ENCODE data around the gene EPHB1. TPM values are rescaled to one million over a fixed set of nuclear protein-coding genes. Genes with fewer than 3 reads are reported as not detected.

EPHB1 gene
- total RNA-seq, 1 experiment from 2014 or later, result 0.86 TPM

GRCh38 chr3:134809427-134810051, 14.5 kb downstream of the EPHB1 start:
- Histone ChIP-seq H3K9me3 (ENCODE audit: control insufficient read depth in 1 of 2, insufficient read depth in 1 of 2, low read depth in 1 of 2, low read length in 2 of 2) (no peaks in the 10 kb centered on the region), H3K27ac (ENCODE audit: low read depth, low read length) (no peak overlapping the region), H3K79me2 (ENCODE audit: insufficient read depth, low read length) (no peaks in the 10 kb centered on the region), H3K36me3 (ENCODE audit: control insufficient read depth in 1 of 2, insufficient read depth in 2 of 2, low read length in 2 of 2) (no peaks in the 10 kb centered on the region), H4K20me1 (ENCODE audit: insufficient read depth) (no peaks in the 10 kb centered on the region), H3K9ac (ENCODE audit: low read length) (no peak overlapping the region), H3K4me3 (replicated peaks in 1 of 2; ENCODE audit: low read depth in 1 of 2, low read length in 2 of 2) (no peak overlapping the region), H3K4me2 (ENCODE audit: low read length) (no peak overlapping the region), H2AFZ (ENCODE audit: low read depth, low read length, poor library complexity, severe bottlenecking) (no peak overlapping the region), H3K9me2 (ENCODE audit: insufficient read depth) (no peaks in the 10 kb centered on the region), H3K4me1 (ENCODE audit: control insufficient read depth in 1 of 2, insufficient read depth in 2 of 2, low read length in 2 of 2) (no peaks in the 10 kb centered on the region), H3K27me3 (ENCODE audit: insufficient read depth, low read length) (peaks cover 66% of the 10 kb centered on the region)
- intact Hi-C loops (cut with micrococcal nuclease), result no loop called here
- ChIA-PET CTCF (no interaction called here), RAD21 (ENCODE audit: low non-redundant PET in 1 of 2, low total read pairs in 2 of 2, uncharacterized antibody in 2 of 2, unreplicated experiment in 2 of 2) (no interaction called here), POLR2A (no interaction called here)
- no TSS peak for BruUV-seq (replicated peaks)
- ATAC-seq (no peak), DNase-seq (ENCODE audit: low read depth, low spot score) (no peak)
- no peak for TF ChIP-seq ZBTB33 (IDR thresholded peaks at IDR 0.05; ENCODE audit: extremely low read depth, insufficient replicate concordance, low read length)

DNA sequence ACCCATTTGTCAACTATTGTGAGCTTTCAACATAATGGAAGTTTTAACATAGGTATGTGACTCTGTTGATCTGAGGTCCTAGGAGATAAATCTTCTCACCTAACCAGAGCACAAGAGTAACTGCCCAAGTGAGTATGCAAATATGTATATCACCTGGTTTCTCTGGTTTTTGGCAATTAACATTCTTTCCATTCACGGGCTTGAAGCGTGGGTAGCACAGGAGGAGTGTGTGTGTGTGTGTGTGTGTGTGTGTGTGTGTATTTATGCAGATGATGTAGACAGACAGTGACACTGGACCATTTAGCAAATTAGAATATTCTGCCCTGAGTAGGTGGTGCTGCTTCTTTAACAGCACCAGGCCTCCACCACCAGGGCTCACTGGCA, 15.0 kb downstream of the EPHB1 start:
- no peaks in the 10 kb centered on the region for H4K20me1 ChIP-seq (ENCODE audit: insufficient read depth)
- H3K9me3 ChIP-seq (ENCODE audit: control insufficient read depth in 1 of 2, insufficient read depth in 1 of 2, low read depth in 1 of 2, low read length in 2 of 2), result no peaks in the 10 kb centered on the region
- H3K79me2 ChIP-seq (ENCODE audit: insufficient read depth, low read length), result no peaks in the 10 kb centered on the region
- H3K36me3 ChIP-seq (ENCODE audit: control insufficient read depth in 1 of 2, insufficient read depth in 2 of 2, low read length in 2 of 2), result no peaks in the 10 kb centered on the region
- H3K4me1 ChIP-seq (ENCODE audit: control insufficient read depth in 1 of 2, insufficient read depth in 2 of 2, low read length in 2 of 2), result no peaks in the 10 kb centered on the region
- DNase-seq (ENCODE audit: low read depth, low spot score) (no peak), ATAC-seq (no peak; the same call in 1 of the 2 replicates)
- no TSS peak for BruUV-seq (replicated peaks)
- no peak overlapping the region for H3K27ac ChIP-seq (ENCODE audit: low read depth, low read length)
- ChIA-PET CTCF (no interaction called here), RAD21 (ENCODE audit: low non-redundant PET in 1 of 2, low total read pairs in 2 of 2, uncharacterized antibody in 2 of 2, unreplicated experiment in 2 of 2) (no interaction called here), POLR2A (no interaction called here)
- no peak overlapping the region for H2AFZ ChIP-seq (ENCODE audit: low read depth, low read length, poor library complexity, severe bottlenecking)
- peaks cover 66% of the 10 kb centered on the region for H3K27me3 ChIP-seq (ENCODE audit: insufficient read depth, low read length)
- intact Hi-C loops (cut with micrococcal nuclease), result no loop called here
- TF ChIP-seq EZH2phosphoT487 (IDR thresholded peaks at IDR 0.05; ENCODE audit: borderline replicate concordance) (no peak), FOSL1 (IDR thresholded peaks at IDR 0.05; ENCODE audit: low read depth) (no peak), EGR1 (IDR thresholded peaks at IDR 0.05; ENCODE audit: low read depth) (no peak), ZFX (IDR thresholded peaks at IDR 0.05) (no peak), CTCF (IDR thresholded peaks at IDR 0.05 in 2 of 3, conservative IDR thresholded peaks at IDR 0.05 in 1 of 3; ENCODE audit: borderline replicate concordance in 1 of 3, insufficient read depth in 1 of 3, low read depth in 2 of 3, low read length in 2 of 3) (no peak), SIN3A (IDR thresholded peaks at IDR 0.05; ENCODE audit: low read depth) (no peak), JUND (IDR thresholded peaks at IDR 0.05) (no peak), RAD21 (IDR thresholded peaks at IDR 0.05; ENCODE audit: low read depth) (no peak), ZNF274 (IDR thresholded peaks at IDR 0.05; ENCODE audit: low read depth, low read length) (no peak), SRF (IDR thresholded peaks at IDR 0.05; ENCODE audit: low read depth) (no peak)
- TF ChIP-seq, protein P1, sequence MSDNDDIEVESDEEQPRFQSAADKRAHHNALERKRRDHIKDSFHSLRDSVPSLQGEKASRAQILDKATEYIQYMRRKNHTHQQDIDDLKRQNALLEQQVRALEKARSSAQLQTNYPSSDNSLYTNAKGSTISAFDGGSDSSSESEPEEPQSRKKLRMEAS (IDR thresholded peaks at IDR 0.05), result no peak
- no peak overlapping the region for H3K9ac ChIP-seq (ENCODE audit: low read length)
- H3K4me2 ChIP-seq (ENCODE audit: low read length), result no peak overlapping the region
- H3K4me3 ChIP-seq (replicated peaks in 1 of 2; ENCODE audit: low read depth in 1 of 2, low read length in 2 of 2), result no peak overlapping the region
- no peaks in the 10 kb centered on the region for H3K9me2 ChIP-seq (ENCODE audit: insufficient read depth)

Measured in HCT116 (cell line).